Transverse colon (tissue), 4 donors: ENCODE results near the gene CTCF.

ENCODE experiments used
- CTCF ChIP-seq, 5 experiments: fragments of 200-600 bp in 3 of 5; fragments of 450-650 bp in 2 of 5; sonication (generic) in 3 of 5; IDR thresholded peaks; 1 replicate in 2 of 5; 2 replicates in 3 of 5; pipeline ENCODE4 v1.5.1; 2016 to 2017; ENCODE audit warnings: antibody characterized with exemption in 5 of 5, inconsistent platforms in 3 of 5, mild to moderate bottlenecking in 2 of 5, moderate library complexity in 1 of 5
- POLR2A ChIP-seq: fragments of 450-650 bp; IDR thresholded peaks from one replicate; pipeline ENCODE4 v1.6.1; 2016; ENCODE audit warnings: antibody characterized with exemption, mild to moderate bottlenecking, moderate library complexity
- POLR2AphosphoS5 ChIP-seq, 3 donors: sonication (generic); formaldehyde crosslinking; IDR thresholded peaks; one replicate each; pipeline ENCODE4 v1.6.1; 2016; ENCODE audit warnings: antibody characterized with exemption in 3 of 3

GRCh38 chr16:67648764-67649407 lies 86.6 kb downstream of the CTCF start:
- no peak for TF ChIP-seq POLR2AphosphoS5 (IDR thresholded peaks at IDR 0.05)
- TF ChIP-seq CTCF (IDR thresholded peaks at IDR 0.05) = no peak
- TF ChIP-seq POLR2A = no peak
